Thyroid gland (tissue), 4 donors: ENCODE data around the gene ZNF407.

Source experiments
- CTCF ChIP-seq, 6 experiments: fragments of 200-600 bp in 3 of 6; fragments of 450-650 bp in 3 of 6; sonication (generic) in 3 of 6; IDR thresholded peaks; one replicate each; pipeline ENCODE4 v1.5.1; 2016 to 2019; ENCODE audit warnings: antibody characterized with exemption in 6 of 6, mild to moderate bottlenecking in 2 of 6, inconsistent platforms in 1 of 6, moderate library complexity in 1 of 6
- POLR2A ChIP-seq, 2 donors: fragments of 450-650 bp; IDR thresholded peaks; one replicate each; pipeline ENCODE4 v1.6.1; 2017; ENCODE audit warnings: antibody characterized with exemption in 2 of 2, mild to moderate bottlenecking in 2 of 2, moderate library complexity in 1 of 2

GRCh38 chr18:75025573-75025972 lies 427.9 kb downstream of the ZNF407 start:
- TF ChIP-seq CTCF (IDR thresholded peaks at IDR 0.05) (no peak), POLR2A (IDR thresholded peaks at IDR 0.05) (no peak)
